Amniotic stem cell (primary cell): Measurements from ENCODE around the gene P2RY14.

Source experiments
- DNase-seq: peaks from one replicate; lab custom pipeline; 2025; lab: John Stamatoyannopoulos, UW

The P2RY14 gene

GRCh38 chr3:151301787-151302186, 23.4 kb upstream of the P2RY14 start:
- no peak for DNase-seq

- DNase-seq = no peak
Measured at GRCh38 chr3:151300539-151300938, 22.2 kb upstream of the P2RY14 start.

GRCh38 chr3:151299006-151299405, 20.7 kb upstream of the P2RY14 start:
- DNase-seq = no peak

- no peak for DNase-seq
Measured at GRCh38 chr3:151297429-151297828, 19.1 kb upstream of the P2RY14 start.

- no peak for DNase-seq
Measured at GRCh38 chr3:151296226-151296625, 17.9 kb upstream of the P2RY14 start.

- DNase-seq = no peak
Measured at GRCh38 chr3:151293127-151293526, 14.8 kb upstream of the P2RY14 start.

- no peak for DNase-seq
Measured at GRCh38 chr3:151290673-151291072, 12.3 kb upstream of the P2RY14 start.

- DNase-seq = no peak
Measured at GRCh38 chr3:151289445-151289844, 11.1 kb upstream of the P2RY14 start.

GRCh38 chr3:151285940-151286339, 7.6 kb upstream of the P2RY14 start:
- no peak for DNase-seq

- DNase-seq = no peak
Measured at GRCh38 chr3:151283907-151284461, 5.6 kb upstream of the P2RY14 start.

GRCh38 chr3:151283387-151283786, 5.0 kb upstream of the P2RY14 start:
- no peak for DNase-seq

- no peak for DNase-seq
Measured at GRCh38 chr3:151282921-151283320, 4.6 kb upstream of the P2RY14 start.

GRCh38 chr3:151281671-151282324, 3.5 kb upstream of the P2RY14 start:
- no peak for DNase-seq

- no peak for DNase-seq
Measured at GRCh38 chr3:151276687-151277042, 1.7 kb downstream of the P2RY14 start.

GRCh38 chr3:151276038-151276686, 2.2 kb downstream of the P2RY14 start:
- no peak for DNase-seq

GRCh38 chr3:151275091-151275490, 3.3 kb downstream of the P2RY14 start:
- DNase-seq = no peak

- DNase-seq = no peak
Measured at GRCh38 chr3:151269631-151270030, 8.7 kb downstream of the P2RY14 start.

GRCh38 chr3:151268267-151269235, 9.8 kb downstream of the P2RY14 start:
- no peak for DNase-seq

- no peak for DNase-seq
Measured at GRCh38 chr3:151267066-151267465, 11.3 kb downstream of the P2RY14 start.

GRCh38 chr3:151265866-151266265, 12.5 kb downstream of the P2RY14 start:
- no peak for DNase-seq

- DNase-seq = no peak
Measured at GRCh38 chr3:151265166-151265565, 13.2 kb downstream of the P2RY14 start.

- DNase-seq = no peak
Measured at GRCh38 chr3:151264605-151265004, 13.7 kb downstream of the P2RY14 start.
